Dedifferentiated amniotic fluid mesenchymal stem cell (primary cell): ENCODE measurements around the gene SRSF2.
"Not testable (repeated sequence)": the region's sequence is repeated elsewhere in the genome, so short reads cannot be mapped to it uniquely, and the experiment has no call there.

ENCODE experiments used
- DNase-seq: peaks from one replicate; pipeline ENCODE4 v3.0.0-alpha.2; 2016; ENCODE audit errors: extremely low spot score

SRSF2 gene

GRCh38 chr17:76738468-76738850 is 1.3 kb upstream of the SRSF2 start:
- no peak for DNase-seq

GRCh38 chr17:76737676-76738467 is 741 bp upstream of the SRSF2 start, which contains the start of gene MFSD11:
Gene MFSD11 (plus strand): TSS chr17:76738119. CDS start chr17:76738353, 234 bp downstream.
- DNase-seq = peak; percentile 89

- DNase-seq = peak; percentile 64
Observed at GRCh38 chr17:76736349-76737081, 616 bp downstream of the SRSF2 start.

- no peak for DNase-seq
Observed at GRCh38 chr17:76735586-76736348, 1.4 kb downstream of the SRSF2 start.

GRCh38 chr17:76735006-76735405 is 2.1 kb downstream of the SRSF2 start:
- no peak for DNase-seq

- DNase-seq = no peak
Observed at GRCh38 chr17:76734080-76734840, 2.9 kb downstream of the SRSF2 start.

- DNase-seq = no peak
Observed at GRCh38 chr17:76733618-76733957, 3.5 kb downstream of the SRSF2 start.

GRCh38 chr17:76732734-76733617 is 4.2 kb downstream of the SRSF2 start:
- DNase-seq = no peak

GRCh38 chr17:76731800-76732733 is 5.1 kb downstream of the SRSF2 start:
- peak; percentile 14 for DNase-seq

- no peak for DNase-seq
Observed at GRCh38 chr17:76727745-76728456, 9.2 kb downstream of the SRSF2 start.

- DNase-seq = no peak
Observed at GRCh38 chr17:76726776-76727718, 10.1 kb downstream of the SRSF2 start, which contains the start of gene METTL23. Gene METTL23 (plus strand): TSS chr17:76726839. CDS start chr17:76729711, 2,872 bp downstream.

- DNase-seq = peak; percentile 88
Observed at GRCh38 chr17:76726231-76726775, 10.8 kb downstream of the SRSF2 start, which contains the start of gene JMJD6. Gene JMJD6 (minus strand): TSS chr17:76726606. CDS start chr17:76726475, 131 bp downstream.

GRCh38 chr17:76725580-76726230 is 11.4 kb downstream of the SRSF2 start:
- no peak for DNase-seq

- no peak for DNase-seq
Observed at GRCh38 chr17:76723812-76724211, 13.3 kb downstream of the SRSF2 start.

- not testable (repeated sequence) for DNase-seq
Observed at GRCh38 chr17:76722977-76723376, 14.2 kb downstream of the SRSF2 start.

- DNase-seq = no peak
Observed at GRCh38 chr17:76722279-76722678, 14.9 kb downstream of the SRSF2 start.

GRCh38 chr17:76721463-76721862 is 15.7 kb downstream of the SRSF2 start:
- no peak for DNase-seq
